NCI-H2171 treated with DMSO at 0.1 percent for 48 hours (cell line): ENCODE measurements around the gene MAP1LC3B2.
A peak's percentile ranks its signal among the peaks of the same experiment; 100 is the strongest.

Experiments used
- DNase-seq: peaks from one replicate; lab custom pipeline; 2025; lab: John Stamatoyannopoulos, UW

Gene MAP1LC3B2

DNA sequence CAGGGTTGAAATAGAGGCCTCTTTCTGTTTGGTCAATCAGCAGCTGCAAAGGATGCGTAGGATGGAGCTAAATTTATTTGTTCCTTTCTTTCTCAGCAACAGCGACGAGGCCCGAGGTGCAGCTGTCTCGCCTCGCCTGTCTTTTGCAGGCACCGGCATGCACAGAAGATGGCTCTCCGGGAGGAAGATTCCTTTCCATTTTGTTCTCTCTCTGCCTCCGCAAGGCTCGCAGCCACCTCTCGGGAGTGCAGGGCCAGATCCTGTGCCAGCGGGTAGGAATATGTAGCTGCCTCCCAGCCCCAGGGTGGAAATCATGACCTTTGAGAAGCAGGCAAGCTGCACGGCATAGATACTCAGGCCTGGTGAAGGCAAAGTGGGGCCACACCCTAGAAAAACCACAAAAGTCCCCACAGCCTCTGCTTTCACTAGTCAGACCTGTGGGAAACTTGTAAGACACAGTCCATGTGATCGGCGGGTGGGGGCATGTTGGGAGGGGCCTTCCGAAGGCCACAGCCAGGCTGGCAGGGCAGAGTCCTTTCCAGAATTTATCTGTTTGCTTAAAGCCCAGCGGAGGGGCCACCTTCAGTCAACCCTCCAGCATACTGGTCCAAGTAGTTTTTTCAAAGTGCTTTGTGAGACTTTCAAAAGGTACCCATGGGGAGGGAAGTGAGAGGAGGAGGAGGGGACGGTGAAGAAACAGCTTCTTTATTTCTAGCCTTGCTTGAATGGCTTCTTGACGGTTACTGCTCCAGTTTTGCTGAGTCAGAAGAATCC, at the start of gene MAP1LC3B2:
Gene MAP1LC3B2 (plus strand): TSS at position 220 of the 774 bp plus-strand sequence. CDS start 16,562 bp downstream, outside the sequence.
- DNase-seq = no peak

DNA sequence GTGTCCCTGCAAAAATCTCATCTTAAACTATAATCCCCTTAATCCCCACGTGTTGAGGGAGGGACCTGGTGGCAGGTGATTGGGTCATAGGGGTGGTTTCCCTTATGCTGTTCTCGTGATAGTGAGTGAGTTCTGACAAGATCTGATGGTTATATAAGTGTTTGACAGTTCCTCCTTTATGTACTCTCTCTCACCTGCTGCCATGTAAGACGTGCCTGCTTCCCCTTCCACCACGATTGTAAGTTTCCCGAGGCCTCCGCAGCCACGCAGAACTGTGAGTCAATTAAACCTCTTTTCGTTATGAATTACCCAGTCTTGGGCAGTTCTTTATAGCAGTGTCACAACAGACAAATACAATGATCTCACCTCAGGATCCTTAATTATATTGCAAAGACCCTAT, 45.2 kb upstream of the MAP1LC3B2 start:
- DNase-seq = no peak

DNA sequence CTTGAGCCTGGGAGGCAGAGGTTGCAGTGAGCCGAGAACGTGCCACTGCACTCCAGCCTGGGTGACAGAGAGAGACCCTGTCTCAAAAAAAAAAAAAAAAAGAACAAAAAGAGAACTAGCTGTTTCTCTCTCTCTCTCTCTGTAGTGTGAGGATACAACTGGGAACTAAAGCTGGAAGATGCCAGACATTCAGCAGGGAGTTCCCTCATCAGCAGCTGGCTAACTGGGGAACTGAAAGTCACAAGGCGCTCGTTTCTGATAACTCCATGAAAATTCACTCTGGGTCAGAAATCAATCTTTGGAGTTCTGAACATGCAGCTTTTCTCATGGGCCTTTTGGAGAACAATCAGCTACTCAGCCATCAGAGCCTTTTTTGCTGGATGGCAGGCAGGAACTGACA, 43.5 kb upstream of the MAP1LC3B2 start:
- DNase-seq = no peak

DNA sequence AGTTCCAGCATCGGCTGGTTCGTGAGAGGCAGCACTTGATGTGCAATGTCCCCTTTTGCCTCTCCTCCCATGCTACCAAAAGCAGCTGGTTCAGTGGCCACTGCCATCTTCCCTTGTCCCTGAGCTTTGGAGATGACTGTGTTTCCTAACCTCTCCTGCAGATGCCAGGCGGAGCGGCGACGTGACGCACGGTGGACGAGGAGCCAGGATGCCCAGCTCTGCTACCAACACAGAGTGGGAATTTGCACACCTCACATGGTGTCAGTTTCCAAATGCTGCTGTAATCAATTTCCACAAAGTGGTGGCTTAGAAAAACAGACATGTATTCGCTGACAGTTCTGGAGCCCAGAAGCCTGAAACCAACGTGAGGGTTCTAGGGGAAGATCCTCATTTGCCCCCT, 42.5 kb upstream of the MAP1LC3B2 start:
- DNase-seq = no peak

DNA sequence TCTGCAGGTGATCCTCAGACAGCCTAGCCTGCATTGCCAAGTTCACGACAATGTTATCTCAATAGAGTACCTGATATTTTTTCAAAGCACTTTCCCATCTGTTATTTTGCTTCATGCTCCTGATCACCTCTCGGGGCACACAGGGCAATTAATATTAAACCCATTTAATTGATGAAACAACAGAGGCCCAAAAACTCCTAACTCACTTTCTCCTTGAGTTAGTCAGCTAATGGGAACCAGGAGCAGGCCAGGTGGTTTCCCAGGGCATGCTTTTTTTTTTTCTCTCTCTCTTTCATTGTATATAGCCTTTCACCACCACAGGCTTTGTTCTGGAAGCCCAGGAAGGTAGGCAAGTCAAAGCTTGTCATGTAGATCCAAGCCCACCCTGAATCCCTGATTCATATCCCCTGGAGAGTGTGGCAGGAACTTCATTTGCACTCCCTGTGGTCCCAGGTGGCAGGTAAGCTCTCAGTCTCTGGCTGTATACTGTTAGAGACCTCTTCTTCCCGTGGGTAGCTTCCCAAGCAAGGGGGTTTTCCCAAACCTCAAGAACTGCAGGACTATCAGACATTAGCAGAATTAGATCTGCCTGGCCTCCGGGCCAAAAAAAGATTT, 41.6 kb upstream of the MAP1LC3B2 start:
- DNase-seq = peak; percentile 25

DNA sequence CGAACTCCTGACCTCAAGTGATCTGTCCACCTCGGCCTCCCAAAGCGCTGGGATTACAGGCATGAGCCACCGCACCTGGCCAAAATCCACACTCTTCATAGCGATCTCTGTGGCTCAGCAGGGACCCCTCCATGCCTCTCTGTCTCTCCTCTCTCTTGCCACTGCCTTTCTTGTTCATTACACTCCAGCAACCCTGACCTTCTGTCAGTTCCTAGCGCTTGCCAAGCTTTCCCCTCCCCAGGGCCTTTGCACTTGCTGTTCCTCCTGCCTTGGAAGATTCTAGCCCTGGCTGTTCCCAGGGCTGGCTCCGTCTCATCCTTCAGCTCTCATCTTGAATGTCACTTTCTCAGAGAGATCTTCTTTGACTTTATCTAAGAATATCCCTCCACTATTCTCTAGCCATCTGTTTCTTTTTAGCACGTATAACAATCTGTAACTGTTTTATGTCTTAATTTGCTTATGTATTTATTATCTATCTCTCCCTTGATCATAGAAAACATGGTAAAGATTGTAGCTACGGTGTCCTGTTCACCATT, 38.9 kb upstream of the MAP1LC3B2 start:
- no peak for DNase-seq

DNA sequence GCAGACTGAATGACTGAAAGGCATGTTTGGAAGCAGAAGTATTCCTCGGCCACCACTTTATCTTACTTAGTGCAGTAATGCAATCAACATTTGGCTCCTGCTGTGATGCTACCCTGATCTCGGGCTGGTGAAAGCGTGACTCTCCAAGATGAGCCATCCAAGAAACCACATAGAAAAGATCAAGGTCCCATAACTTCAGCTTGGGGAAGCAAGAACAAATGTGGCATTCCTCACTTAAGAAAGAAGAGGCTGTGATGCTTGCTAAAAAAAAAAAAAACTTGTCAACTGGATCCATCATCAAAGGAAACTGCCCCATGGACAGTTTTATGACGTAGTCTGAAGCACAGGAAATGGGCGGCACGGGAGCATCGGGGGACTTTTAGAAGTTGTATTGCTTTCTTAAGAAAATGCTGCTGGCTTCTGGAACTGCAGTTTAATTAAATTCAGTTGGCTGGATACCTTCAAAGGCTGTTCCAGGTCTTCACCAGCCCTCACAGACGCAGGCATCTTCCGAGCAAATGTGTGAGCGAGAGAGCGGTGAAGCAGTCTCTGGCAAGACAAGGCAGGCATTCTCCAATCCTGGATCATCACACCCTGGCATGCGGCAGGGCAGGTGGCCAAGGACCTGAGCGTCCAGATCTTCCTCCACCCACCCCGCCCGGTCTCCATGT, 38.2 kb upstream of the MAP1LC3B2 start:
- no peak for DNase-seq

DNA sequence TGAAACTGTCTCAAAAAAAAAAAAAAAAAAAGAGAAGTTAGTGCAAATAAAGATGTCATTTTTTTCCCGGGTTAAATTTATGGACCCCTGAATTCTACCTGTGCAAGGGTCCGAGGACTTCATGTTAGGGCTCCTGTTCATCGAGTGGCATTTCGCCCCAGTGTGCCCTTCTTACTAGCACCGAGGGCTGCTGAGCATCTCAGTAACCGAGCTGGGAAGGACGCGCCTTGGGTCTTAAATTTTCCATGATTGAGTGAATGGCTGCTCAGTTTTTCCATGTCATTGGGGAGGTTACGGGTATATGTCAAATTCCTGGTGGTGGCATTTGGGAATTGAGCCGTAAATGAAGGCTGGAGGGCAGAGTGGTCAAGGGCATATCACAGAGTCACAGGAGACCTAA, 34.9 kb upstream of the MAP1LC3B2 start:
- no peak for DNase-seq

DNA sequence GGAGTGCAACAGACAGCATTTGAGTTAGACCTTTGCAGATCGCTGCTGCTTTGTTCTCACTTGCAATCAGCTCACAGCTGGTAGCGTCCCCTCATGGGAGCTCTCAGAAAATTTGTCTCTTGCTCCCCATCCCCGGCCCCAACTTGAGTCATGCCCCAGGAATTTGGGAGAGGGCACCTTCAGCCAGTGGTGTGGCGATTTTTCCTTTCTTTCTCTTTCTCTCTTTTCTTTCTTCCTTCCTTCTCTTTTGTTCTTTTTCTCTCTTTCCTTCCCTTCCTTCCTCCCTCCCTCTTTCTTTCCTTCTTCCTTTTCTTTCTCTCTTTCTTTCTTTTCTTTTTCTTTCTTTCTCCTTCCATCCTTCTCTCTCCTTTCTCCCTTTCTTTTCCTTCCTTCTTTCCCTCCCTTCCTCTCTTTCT, 34.2 kb upstream of the MAP1LC3B2 start:
- no peak for DNase-seq

DNA sequence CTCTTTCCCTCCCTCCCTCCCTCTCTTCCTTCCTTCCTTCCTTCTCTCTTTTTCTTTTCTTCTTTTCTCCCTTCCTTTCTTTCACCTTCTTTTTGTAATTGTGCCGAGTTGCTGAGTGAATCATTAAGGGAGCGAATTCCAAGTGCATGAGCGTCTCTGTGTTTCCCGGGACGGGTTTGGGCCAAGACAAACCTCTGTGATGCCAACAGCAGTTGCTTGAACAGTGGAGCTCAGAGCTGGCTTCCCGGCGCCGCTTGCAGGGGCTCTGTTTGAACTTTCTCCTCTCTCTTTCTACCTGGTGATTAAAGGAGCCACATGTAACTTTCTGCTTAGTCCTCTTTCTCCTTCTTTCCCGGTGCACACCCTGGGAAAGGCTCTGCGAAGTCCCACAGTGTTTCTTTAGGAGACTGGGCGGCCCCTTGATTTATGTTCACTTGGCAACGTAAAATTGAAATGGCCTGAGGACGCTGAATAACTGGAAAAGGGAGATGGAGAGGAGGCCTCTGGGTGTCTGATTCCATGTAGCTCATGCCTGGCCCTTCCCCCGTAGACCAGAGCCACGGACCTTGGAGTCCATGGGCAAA, 33.7 kb upstream of the MAP1LC3B2 start:
- DNase-seq = no peak

GRCh38 chr12:116528065-116528464, 31.1 kb upstream of the MAP1LC3B2 start:
- no peak for DNase-seq

DNA sequence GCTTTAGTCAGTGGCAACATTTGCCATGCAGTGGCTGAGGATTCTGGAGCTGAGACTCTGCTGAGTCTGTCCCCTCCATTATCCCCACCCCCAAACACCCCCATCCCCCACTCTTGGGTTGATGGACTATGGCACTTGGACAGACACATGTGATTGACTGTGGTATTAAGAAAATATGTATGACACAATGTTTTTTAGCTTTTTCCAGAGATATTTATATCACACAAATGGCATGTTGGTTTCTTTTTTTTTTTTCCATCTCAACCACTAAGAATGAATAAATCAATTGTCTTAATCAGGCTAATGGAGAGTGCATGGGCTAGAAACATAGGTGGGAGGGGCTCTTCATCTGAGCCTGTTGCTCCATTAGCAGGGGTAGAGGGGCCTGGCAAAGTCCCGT, 30.7 kb upstream of the MAP1LC3B2 start:
- no peak for DNase-seq

DNA sequence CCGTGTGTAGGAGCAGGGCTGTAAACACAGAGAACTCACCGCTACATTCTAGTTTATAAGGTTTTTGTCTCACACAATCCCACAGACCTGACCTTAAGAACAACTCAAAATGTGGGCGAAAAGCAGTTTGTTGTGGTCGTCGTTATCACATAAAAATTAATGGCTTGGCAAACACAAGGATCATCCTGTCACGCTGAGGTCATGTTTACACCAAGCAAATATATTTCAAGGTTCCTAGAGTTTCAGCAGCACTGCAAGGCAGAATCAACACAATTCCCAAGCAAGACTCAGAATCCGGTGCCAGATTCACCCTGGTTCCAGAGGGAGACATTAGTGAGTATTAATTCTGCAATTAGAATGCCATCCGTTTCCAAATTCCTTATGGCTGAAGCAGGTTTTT, 30.1 kb upstream of the MAP1LC3B2 start:
- DNase-seq = no peak

DNA sequence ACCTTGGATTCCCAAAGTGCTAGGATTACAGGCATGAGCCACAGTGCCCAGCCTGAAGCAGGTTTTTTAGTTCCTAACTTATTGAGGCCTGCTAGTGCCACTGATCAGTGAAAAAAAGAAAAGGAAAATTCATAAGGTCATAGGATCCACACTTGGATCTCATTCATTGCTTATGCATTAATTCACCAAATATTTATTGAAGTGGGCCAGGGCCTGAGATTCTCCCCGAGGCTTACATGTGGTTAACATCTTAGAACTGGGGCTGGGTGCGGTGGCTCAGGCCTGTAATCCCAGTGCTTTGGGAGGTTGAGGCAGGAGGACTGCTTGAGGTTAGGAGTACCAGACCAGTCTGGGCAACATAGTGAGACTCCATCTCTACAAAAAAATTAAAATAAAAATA, 29.5 kb upstream of the MAP1LC3B2 start:
- no peak for DNase-seq

DNA sequence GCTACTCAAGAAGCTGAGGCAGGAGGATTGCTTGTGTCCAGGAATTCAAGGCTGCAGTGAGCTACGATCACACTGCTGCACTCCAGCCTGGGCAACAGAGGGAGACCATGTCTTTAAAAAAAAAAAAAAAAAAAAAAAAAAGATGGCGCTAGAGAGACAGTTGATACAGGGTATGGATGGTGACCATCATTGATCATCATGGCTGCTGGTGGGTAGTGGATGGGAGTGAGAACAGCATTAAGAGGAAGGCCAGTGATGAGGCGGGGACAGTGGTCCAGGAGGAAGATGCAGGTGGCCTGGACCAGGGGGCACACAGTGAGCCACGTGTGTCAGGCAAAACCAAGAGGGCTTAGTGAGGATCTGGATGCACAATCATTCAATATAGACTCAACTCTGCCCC, 26.8 kb upstream of the MAP1LC3B2 start:
- no peak for DNase-seq

DNA sequence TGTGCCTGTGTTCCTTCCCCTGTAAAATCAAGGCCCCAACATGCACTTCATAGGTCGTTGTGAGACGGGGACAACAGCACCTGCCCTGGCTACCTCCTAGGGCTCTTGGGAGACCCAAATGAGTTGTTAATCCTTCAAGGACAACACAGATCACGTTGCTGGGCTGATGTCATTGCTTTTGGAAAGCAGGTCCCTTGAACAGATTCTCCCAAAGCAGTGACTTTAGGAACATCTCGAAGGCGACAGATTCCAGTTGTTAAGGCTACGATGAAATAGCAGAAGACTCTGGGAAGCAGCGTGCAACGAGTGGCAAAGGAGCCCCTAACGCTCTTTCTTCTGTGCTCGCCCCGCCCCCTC, 26.2 kb upstream of the MAP1LC3B2 start:
- no peak for DNase-seq

- DNase-seq = peak; percentile 79
Measured at GRCh38 chr12:116533343-116534251, 25.6 kb upstream of the MAP1LC3B2 start.

GRCh38 chr12:116534311-116535121, 24.7 kb upstream of the MAP1LC3B2 start:
- DNase-seq = peak; percentile 40

GRCh38 chr12:116535241-116535640, 23.9 kb upstream of the MAP1LC3B2 start:
- no peak for DNase-seq

GRCh38 chr12:116537101-116537904, 21.9 kb upstream of the MAP1LC3B2 start:
- no peak for DNase-seq
